Activated CD4-positive, alpha-beta memory T cell treated with anti-CD3 and anti-CD28 coated beads, Interleukin-2, amount 10 ng/mL, durations not matched to agents 7 days and 5 days (primary cell): ENCODE data around the gene GSTM3. TPM values are rescaled to one million over a fixed set of nuclear protein-coding genes. Genes with fewer than 3 reads are reported as not detected.

Source experiments
- CTCF ChIA-PET: fragments of 350-600 bp; sonication (Branson Sonifier 250); formaldehyde crosslinking; loops from one replicate; lab custom pipeline; 2021; ENCODE audit warnings: antibody characterized with exemption, inconsistent platforms; lab: Charles Lee
- POLR2A ChIA-PET: fragments of 350-600 bp; sonication (Branson Sonifier 250); formaldehyde crosslinking; loops from one replicate; lab custom pipeline; 2021; ENCODE audit warnings: antibody characterized with exemption; lab: Charles Lee
- DNase-seq: peaks from one replicate; pipeline ENCODE4 v3.0.0-alpha.2; 2020
- H3K27ac Mint-ChIP-seq: one replicate; pipeline ENCODE4 v1.8.0; 2021; ENCODE audit warnings: mild to moderate bottlenecking, mixed read lengths
- H3K27me3 Mint-ChIP-seq: one replicate; pipeline ENCODE4 v1.8.0; 2021; ENCODE audit warnings: mixed read lengths
- H3K36me3 Mint-ChIP-seq: one replicate; pipeline ENCODE4 v1.8.0; 2021; ENCODE audit warnings: low read depth, mixed read lengths
- H3K4me1 Mint-ChIP-seq: one replicate; pipeline ENCODE4 v1.8.0; 2021; ENCODE audit warnings: mixed read lengths
- H3K4me3 Mint-ChIP-seq: one replicate; pipeline ENCODE4 v1.8.0; 2021; ENCODE audit warnings: mild to moderate bottlenecking, mixed read lengths
- H3K9me3 Mint-ChIP-seq: one replicate; pipeline ENCODE4 v1.8.0; 2021; ENCODE audit warnings: mixed read lengths
- total RNA-seq, 2 experiments: library from RNA; stranded (reverse); gene quantifications; one replicate each; pipeline ENCODE4 v1.2.3, GENCODE V29; 2021

Gene GSTM3
- total RNA-seq, 2 experiments from 2014 or later: 0.23 to 0.95 TPM

GRCh38 chr1:109765896-109766615, 25.2 kb upstream of the GSTM3 start:
- H3K27me3 Mint-ChIP-seq: no peaks in the 10 kb centered on the region
- peaks cover 3% of the 10 kb centered on the region for H3K4me1 Mint-ChIP-seq
- ChIA-PET POLR2A (interaction anchor here (1.3 kb wide), 1 partner anchor 217 kb away, joined by 3 read pairs; the partner anchor contains the start of gene GNAI3), CTCF (interaction anchor here (1.3 to 2.1 kb wide), 2 partner anchors 11 to 126 kb away, joined by 4 to 6 read pairs; no protein-coding TSS in a partner anchor)
- no peak overlapping the region for H3K4me3 Mint-ChIP-seq
- DNase-seq: no peak
- no peaks in the 10 kb centered on the region for H3K9me3 Mint-ChIP-seq
- H3K27ac Mint-ChIP-seq: no peak overlapping the region
- no peaks in the 10 kb centered on the region for H3K36me3 Mint-ChIP-seq

DNA sequence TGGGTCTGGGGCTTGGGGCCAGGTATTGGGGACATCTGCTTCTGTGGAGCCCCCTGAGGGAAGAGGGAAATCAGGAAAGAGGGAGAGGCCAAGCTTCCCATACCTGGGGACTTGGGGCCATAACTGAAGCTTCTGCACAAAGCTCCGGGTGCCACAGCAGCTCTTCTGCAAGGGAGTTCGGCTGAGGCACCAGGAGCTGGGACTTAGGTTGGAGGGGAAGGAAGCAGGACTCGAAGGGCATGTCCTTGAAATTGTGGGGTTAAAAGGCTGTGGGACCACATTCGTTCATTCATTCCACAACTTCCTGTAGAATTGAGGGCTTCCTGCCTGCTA, 24.6 kb upstream of the GSTM3 start:
- no peaks in the 10 kb centered on the region for H3K36me3 Mint-ChIP-seq
- POLR2A ChIA-PET: interaction anchor here (1.3 kb wide), 1 partner anchor 217 kb away, joined by 3 read pairs; the partner anchor contains the start of gene GNAI3

GRCh38 chr1:109764561-109765482, 24.0 kb upstream of the GSTM3 start:
- Mint-ChIP-seq H3K36me3 (no peaks in the 10 kb centered on the region), H3K27ac (no peak overlapping the region), H3K4me1 (peaks cover 1% of the 10 kb centered on the region), H3K27me3 (no peaks in the 10 kb centered on the region), H3K9me3 (no peaks in the 10 kb centered on the region), H3K4me3 (no peak overlapping the region)
- no peak for DNase-seq
- POLR2A ChIA-PET: interaction anchor here (1.3 kb wide), 1 partner anchor 216 kb away, joined by 3 read pairs; the partner anchor contains the start of gene GNAI3
- CTCF ChIA-PET: interaction anchor here (1.3 to 2.1 kb wide), 2 partner anchors 12 to 125 kb away, joined by 4 to 6 read pairs; no protein-coding TSS in a partner anchor

More for the DNA sequence above, 24.6 kb upstream of the GSTM3 start:
- Mint-ChIP-seq H3K27me3 (no peaks in the 10 kb centered on the region), H3K9me3 (no peaks in the 10 kb centered on the region), H3K4me1 (peaks cover 1% of the 10 kb centered on the region), H3K27ac (no peak overlapping the region), H3K4me3 (no peak overlapping the region)
- DNase-seq: no peak
- CTCF ChIA-PET: interaction anchor here (1.3 to 2.1 kb wide), 2 partner anchors 11 to 125 kb away, joined by 4 to 6 read pairs; no protein-coding TSS in a partner anchor

DNA sequence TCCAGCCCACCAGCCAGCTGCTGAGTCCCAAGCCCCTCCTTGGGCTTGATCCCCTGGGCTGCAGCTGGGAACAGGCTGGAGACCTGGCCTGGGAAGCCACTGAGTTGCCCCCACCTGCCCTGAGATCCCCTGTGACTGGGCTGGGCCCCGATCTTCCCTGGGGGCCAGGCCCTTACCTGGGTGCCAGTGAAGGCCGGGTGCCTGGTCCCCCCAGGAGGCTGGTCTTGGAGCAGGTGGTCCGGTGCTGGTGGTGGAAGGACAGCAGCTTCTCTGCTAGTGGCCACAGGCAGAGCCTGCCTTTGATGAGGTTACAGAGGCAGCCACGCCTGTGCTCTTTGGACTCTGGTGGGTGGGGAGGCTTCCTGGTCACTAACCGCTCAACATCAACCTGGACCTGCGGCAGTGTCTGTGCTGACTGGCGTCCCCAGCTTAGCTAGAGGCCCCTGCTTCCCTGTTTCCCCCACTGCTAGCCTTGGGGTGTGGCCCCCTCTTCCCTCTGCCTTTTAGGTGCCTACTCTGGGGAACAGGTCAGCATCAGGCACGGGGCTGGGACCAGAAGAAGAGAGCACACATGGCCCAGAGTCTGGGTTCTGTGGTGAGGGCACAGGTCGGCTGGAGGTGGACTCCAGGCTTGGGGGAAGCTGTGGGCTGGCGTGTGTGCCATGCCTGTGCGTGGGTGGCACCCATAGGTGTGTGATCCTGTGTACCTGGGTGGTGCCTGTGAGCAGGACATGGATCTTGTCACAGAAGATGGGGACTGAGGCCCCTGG, 23.0 kb upstream of the GSTM3 start, which contains the start of gene EPS8L3:
EPS8L3 (minus strand) TSS at position 278 of the 770 bp plus-strand sequence. CDS start 2,174 bp downstream, outside the sequence.
- no peak for DNase-seq
- POLR2A ChIA-PET: no interaction called here
- no peaks in the 10 kb centered on the region for H3K9me3 Mint-ChIP-seq
- H3K4me3 Mint-ChIP-seq: no peak within 1 kb of the TSS
- no peaks in the 10 kb centered on the region for H3K27me3 Mint-ChIP-seq
- no peaks in the 10 kb centered on the region for H3K4me1 Mint-ChIP-seq
- H3K36me3 Mint-ChIP-seq: no peaks in the 10 kb centered on the region
- CTCF ChIA-PET: interaction anchor here (2.1 kb wide), 1 partner anchor 13 kb away, joined by 6 read pairs; no protein-coding TSS in a partner anchor
- H3K27ac Mint-ChIP-seq: no peak within 1 kb of the TSS

DNA sequence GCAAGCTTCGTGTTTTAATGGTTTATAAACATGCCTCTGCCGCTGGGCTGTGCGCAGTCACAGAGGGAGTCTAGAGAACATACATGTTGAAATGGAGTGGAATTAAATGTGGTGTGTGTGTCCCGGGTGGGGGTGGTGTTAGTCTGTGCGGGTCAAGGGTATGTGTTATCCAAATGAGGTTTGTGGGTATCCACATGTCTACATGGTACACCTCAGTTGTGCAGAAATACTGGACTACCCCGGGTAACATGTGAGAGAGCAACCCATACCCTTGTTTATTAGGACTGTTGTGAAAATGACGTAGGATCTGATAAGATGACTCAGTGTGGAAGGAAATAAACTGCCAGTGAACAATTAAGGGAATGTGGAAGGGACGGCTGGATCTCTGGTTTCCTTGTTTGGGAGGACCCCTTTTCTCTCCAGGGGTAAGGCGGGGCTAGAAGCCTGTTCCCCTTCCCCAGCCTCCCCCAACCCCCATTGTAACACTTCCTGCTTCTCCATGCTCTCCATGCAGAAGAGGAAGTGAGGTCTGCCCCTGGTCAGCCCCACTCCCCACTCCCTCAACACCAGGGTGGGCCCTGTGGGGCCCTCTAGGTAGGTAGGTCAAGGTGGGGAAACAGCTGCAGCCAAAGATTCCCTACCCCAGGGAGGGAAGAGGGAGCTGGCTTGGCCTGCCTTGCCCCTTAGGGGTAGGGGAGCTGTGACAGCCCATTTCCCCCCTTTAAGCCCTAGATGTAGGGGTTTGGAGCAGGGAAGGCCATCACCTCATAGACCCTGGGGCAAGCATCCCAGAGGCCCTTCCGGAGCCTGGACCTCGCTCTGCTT, 22.2 kb upstream of the GSTM3 start:
- POLR2A ChIA-PET: no interaction called here

GRCh38 chr1:109762039-109762585, 21.3 kb upstream of the GSTM3 start:
- no peaks in the 10 kb centered on the region for H3K36me3 Mint-ChIP-seq
- CTCF ChIA-PET: interaction anchor here (0.8 kb wide), 1 partner anchor 15 kb away, joined by 3 read pairs; no protein-coding TSS in a partner anchor
- no peaks in the 10 kb centered on the region for H3K4me1 Mint-ChIP-seq
- H3K9me3 Mint-ChIP-seq: no peaks in the 10 kb centered on the region
- DNase-seq: no peak
- no peak overlapping the region for H3K27ac Mint-ChIP-seq
- POLR2A ChIA-PET: no interaction called here
- H3K27me3 Mint-ChIP-seq: no peaks in the 10 kb centered on the region
- H3K4me3 Mint-ChIP-seq: no peak overlapping the region

More for the DNA sequence above, 22.2 kb upstream of the GSTM3 start:
- no peaks in the 10 kb centered on the region for H3K27me3 Mint-ChIP-seq
- H3K9me3 Mint-ChIP-seq: no peaks in the 10 kb centered on the region
- CTCF ChIA-PET: no interaction called here
- H3K4me3 Mint-ChIP-seq: no peak overlapping the region
- H3K36me3 Mint-ChIP-seq: no peaks in the 10 kb centered on the region
- no peaks in the 10 kb centered on the region for H3K4me1 Mint-ChIP-seq
- no peak for DNase-seq
- H3K27ac Mint-ChIP-seq: no peak overlapping the region

- Mint-ChIP-seq H3K9me3 (no peaks in the 10 kb centered on the region), H3K27ac (no peak overlapping the region), H3K36me3 (no peaks in the 10 kb centered on the region), H3K4me3 (no peak overlapping the region), H3K27me3 (no peaks in the 10 kb centered on the region), H3K4me1 (no peaks in the 10 kb centered on the region)
- ChIA-PET CTCF (interaction anchor here (0.8 kb wide), 1 partner anchor 16 kb away, joined by 3 read pairs; no protein-coding TSS in a partner anchor), POLR2A (no interaction called here)
- DNase-seq: no peak
Observed at GRCh38 chr1:109761227-109762038, 20.6 kb upstream of the GSTM3 start.

- Mint-ChIP-seq H3K27me3 (no peaks in the 10 kb centered on the region), H3K36me3 (no peaks in the 10 kb centered on the region), H3K4me1 (no peaks in the 10 kb centered on the region), H3K4me3 (no peak overlapping the region), H3K27ac (no peak overlapping the region), H3K9me3 (no peaks in the 10 kb centered on the region)
- POLR2A ChIA-PET: no interaction called here
- CTCF ChIA-PET: no interaction called here
- no peak for DNase-seq
Observed at GRCh38 chr1:109760581-109761226, 19.9 kb upstream of the GSTM3 start.

DNA sequence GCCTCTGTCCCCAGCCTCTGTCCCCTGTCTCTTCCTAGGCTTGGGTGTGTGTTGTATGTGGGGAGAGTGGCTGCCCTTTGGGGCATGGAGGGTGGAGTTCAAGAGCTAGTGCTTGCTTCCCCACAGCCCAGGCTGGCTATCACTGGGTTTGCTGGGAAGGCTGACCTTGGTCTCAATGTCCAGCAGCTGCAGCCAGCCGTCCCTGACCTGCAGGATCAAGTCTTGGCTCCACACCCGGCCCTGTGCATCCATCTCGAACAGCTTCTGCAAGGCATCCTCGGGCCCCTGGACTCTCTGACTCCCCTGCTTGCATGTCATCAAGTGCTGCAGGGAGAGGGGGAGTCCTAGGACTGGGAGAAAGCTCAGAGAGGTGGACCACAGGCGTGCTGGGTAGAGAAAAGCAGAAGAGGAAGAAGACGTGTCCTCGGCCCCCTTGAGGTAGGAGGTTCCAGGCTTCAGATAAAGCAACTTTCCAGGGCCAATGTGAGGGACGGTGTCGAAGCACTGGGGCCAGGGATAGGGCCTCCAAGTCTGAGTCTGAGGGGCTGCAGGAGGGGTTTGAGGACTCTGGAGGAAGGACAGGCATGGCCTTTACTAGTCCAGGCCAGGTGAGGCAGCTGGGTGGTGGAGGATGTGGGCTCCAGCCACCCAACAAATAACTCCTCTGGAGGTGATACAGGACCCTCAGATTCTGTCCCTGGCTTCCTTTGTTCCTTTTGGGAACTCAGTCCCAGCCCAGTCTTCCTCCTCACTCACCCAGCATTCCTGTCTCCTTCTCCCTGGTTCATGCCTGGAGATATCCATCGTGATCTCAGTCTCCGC, 18.9 kb upstream of the GSTM3 start:
- no peak overlapping the region for H3K27ac Mint-ChIP-seq
- no peaks in the 10 kb centered on the region for H3K4me1 Mint-ChIP-seq
- POLR2A ChIA-PET: no interaction called here
- CTCF ChIA-PET: interaction anchor here (1.0 to 1.3 kb wide), 3 partner anchors 15 to 227 kb away, joined by 3 to 4 read pairs (median 3); no protein-coding TSS in a partner anchor
- no peaks in the 10 kb centered on the region for H3K27me3 Mint-ChIP-seq
- H3K4me3 Mint-ChIP-seq: no peak overlapping the region
- no peaks in the 10 kb centered on the region for H3K36me3 Mint-ChIP-seq
- DNase-seq: no peak
- no peaks in the 10 kb centered on the region for H3K9me3 Mint-ChIP-seq
